Measurements from ENCODE around the gene MORN4.

Gene MORN4

GRCh38 chr10:97584798-97585438, 48.4 kb downstream of the MORN4 start:
- TF ChIP-seq ZNF16 (tag by site-specific recombination; IDR thresholded peaks at IDR 0.05; ENCODE audit: low read depth) (no peak), ZNF747 (tag by site-specific recombination; IDR thresholded peaks at IDR 0.05) (no peak), SP3 (tag by site-specific recombination; IDR thresholded peaks at IDR 0.05) (no peak), PRDM6 (tag by site-specific recombination; IDR thresholded peaks at IDR 0.05) (no peak), ZNF366 (tag by site-specific recombination; conservative IDR thresholded peaks at IDR 0.05) (no peak), ZBTB1 (tag by site-specific recombination; IDR thresholded peaks at IDR 0.05) (no peak), ZSCAN4 (tag by site-specific recombination; IDR thresholded peaks at IDR 0.05) (no peak)
- CTCF ChIA-PET: interaction anchor here (0.9 to 2.1 kb wide), 3 partner anchors 9 to 12 kb away, joined by 3 to 18 read pairs (median 3); partner anchors contain the start of gene ANKRD2
- Histone ChIP-seq H3K36me3 (ENCODE audit: control insufficient read depth in 2 of 2, insufficient read depth in 1 of 2, low read length in 2 of 2) (no peaks in the 10 kb centered on the region), H3K4me3 (ENCODE audit: low read depth, low read length) (no peak overlapping the region), H3K9me3 (ENCODE audit: control insufficient read depth, insufficient read depth, low read depth, low read length) (no peaks in the 10 kb centered on the region), H3K4me1 (ENCODE audit: control insufficient read depth, insufficient read depth, low read length) (peaks cover 3% of the 10 kb centered on the region; the same call in 1 of the 2 replicates), H3K27ac (ENCODE audit: extremely low read depth, low read depth, low read length) (no peak overlapping the region)
- POLR2A ChIA-PET: interaction anchor here (0.8 to 1.9 kb wide), 4 partner anchors 10 to 36 kb away, joined by 3 to 5 read pairs (median 4); partner anchors contain the start of gene ANKRD2

GRCh38 chr10:97584060-97584797, 49.1 kb downstream of the MORN4 start, which contains the start of gene HOGA1:
HOGA1 (plus strand) TSS chr10:97584389; CDS start chr10:97584704, 315 bp downstream.
- no peak within 1 kb of the TSS for H3K27ac ChIP-seq (ENCODE audit: extremely low read depth, low read depth, low read length)
- peaks cover 3% of the 10 kb centered on the region; the same call in 1 of the 2 replicates for H3K4me1 ChIP-seq (ENCODE audit: control insufficient read depth, insufficient read depth, low read length)
- H3K36me3 ChIP-seq (ENCODE audit: control insufficient read depth in 2 of 2, insufficient read depth in 1 of 2, low read length in 2 of 2): no peaks in the 10 kb centered on the region
- H3K9me3 ChIP-seq (ENCODE audit: control insufficient read depth, insufficient read depth, low read depth, low read length): no peaks in the 10 kb centered on the region
- POLR2A ChIA-PET: interaction anchor here (0.8 to 1.9 kb wide), 4 partner anchors 9 to 36 kb away, joined by 3 to 5 read pairs (median 4); partner anchors contain the start of gene ANKRD2
- H3K4me3 ChIP-seq (ENCODE audit: low read depth, low read length): no peak within 1 kb of the TSS
- CTCF ChIA-PET: interaction anchor here (0.6 to 2.1 kb wide), 7 partner anchors 9 to 354 kb away, joined by 3 to 18 read pairs (median 3); partner anchors contain the start of gene ANKRD2
- TF ChIP-seq ZNF335 (tag by site-specific recombination; conservative IDR thresholded peaks at IDR 0.05): peak; percentile 54
- TF ChIP-seq SP3 (tag by site-specific recombination; IDR thresholded peaks at IDR 0.05): peak; percentile 81
- TF ChIP-seq RBAK (tag by site-specific recombination; IDR thresholded peaks at IDR 0.05): no peak
- TF ChIP-seq ZBTB48 (tag by site-specific recombination; IDR thresholded peaks at IDR 0.05): peak; percentile 89
- TF ChIP-seq ZNF580 (tag by site-specific recombination; IDR thresholded peaks at IDR 0.05): no peak
- peak; percentile 55 for TF ChIP-seq ZXDB (tag by site-specific recombination; IDR thresholded peaks at IDR 0.05)
- TF ChIP-seq IKZF3 (tag by site-specific recombination; IDR thresholded peaks at IDR 0.05): 0 out of 2 replicates have a peak, but pooled peaks have one; percentile 17
- no peak; the same call in 1 of the 2 replicates for TF ChIP-seq PATZ1 (tag by site-specific recombination; IDR thresholded peaks at IDR 0.05)
- peak; percentile 77 for TF ChIP-seq KLF10 (tag by site-specific recombination; IDR thresholded peaks at IDR 0.05)
- peak; percentile 75 for TF ChIP-seq FEZF1 (tag by site-specific recombination; IDR thresholded peaks at IDR 0.05)
- peak; percentile 92 for TF ChIP-seq ZNF449 (tag by site-specific recombination; IDR thresholded peaks at IDR 0.05)
- peak; percentile 50 for TF ChIP-seq ZBTB20 (tag by site-specific recombination; IDR thresholded peaks at IDR 0.05)
- TF ChIP-seq ZIC2 (tag by site-specific recombination; IDR thresholded peaks at IDR 0.05): peak; percentile 57
- TF ChIP-seq SP2 (tag by site-specific recombination; IDR thresholded peaks at IDR 0.05): peak; percentile 89
- peak; percentile 76; the same call in 1 of the 2 replicates for TF ChIP-seq ZNF76 (tag by site-specific recombination; IDR thresholded peaks at IDR 0.05; ENCODE audit: borderline replicate concordance, low read depth)
- 0 out of 2 replicates have a peak, but pooled peaks have one; percentile 26 for TF ChIP-seq PRDM10 (tag by site-specific recombination; IDR thresholded peaks at IDR 0.05)
